A673 (cell line): ENCODE measurements around the gene TRAF5.

Source experiments
- CTCF ChIP-seq: fragments of 300-800, 200-600 bp; sonication (generic); conservative IDR thresholded peaks from 2 replicates; pipeline ENCODE4 v1.5.1; 2017; ENCODE audit warnings: low read depth, mild to moderate bottlenecking, antibody characterized with exemption, low read length, moderate library complexity, mixed read lengths
- EZH2 ChIP-seq: fragments of 200-600 bp; sonication (generic); IDR thresholded peaks from 2 replicates; pipeline ENCODE4 v1.6.1; 2017; ENCODE audit warnings: borderline replicate concordance, low read depth, mild to moderate bottlenecking, mixed read lengths, antibody characterized with exemption, low read length; ENCODE audit not compliant: poor library complexity, severe bottlenecking

GRCh38 chr1:211393203-211393602 is 66.6 kb downstream of the TRAF5 start:
- TF ChIP-seq CTCF, result no peak
- no peak for TF ChIP-seq EZH2
